KMS-11 (cell line): ENCODE data around the gene SUPT3H.

Experiments used
- H2AFZ ChIP-seq: fragments of 200-600 bp; sonication (generic); 2 replicates; pipeline ENCODE4 v1.6.1; 2016; ENCODE audit warnings: antibody characterized with exemption, mixed run types, low read depth
- H3K27ac ChIP-seq: fragments of 200-600 bp; sonication (generic); 2 replicates; pipeline ENCODE4 v1.6.1; 2016; ENCODE audit warnings: mild to moderate bottlenecking, mixed run types
- H3K27me3 ChIP-seq: fragments of 200-600 bp; sonication (generic); 2 replicates; pipeline ENCODE4 v1.6.1; 2017; ENCODE audit warnings: mild to moderate bottlenecking, low read depth, mixed run types, moderate library complexity; ENCODE audit not compliant: insufficient read depth
- H3K36me3 ChIP-seq: fragments of 200-600 bp; sonication (generic); 2 replicates; pipeline ENCODE4 v1.6.1; 2017; ENCODE audit warnings: mild to moderate bottlenecking, mixed run types; ENCODE audit not compliant: insufficient read depth
- H3K4me1 ChIP-seq: fragments of 200-600 bp; sonication (generic); 2 replicates; pipeline ENCODE4 v1.6.1; 2016; ENCODE audit warnings: mild to moderate bottlenecking, low read depth, mixed run types; ENCODE audit not compliant: poor library complexity, severe bottlenecking
- H3K4me2 ChIP-seq: fragments of 200-600 bp; sonication (generic); 2 replicates; pipeline ENCODE4 v1.7.0; 2016; ENCODE audit warnings: mild to moderate bottlenecking, mixed run types
- H3K4me3 ChIP-seq: fragments of 200-600 bp; sonication (generic); IDR thresholded peaks from 2 replicates; pipeline ENCODE4 v1.6.1; 2017; ENCODE audit warnings: low read depth, low read length, mixed read lengths; ENCODE audit not compliant: insufficient read depth
- H3K79me2 ChIP-seq: fragments of 200-600 bp; sonication (generic); 2 replicates; pipeline ENCODE4 v1.6.1; 2016; ENCODE audit warnings: low read depth, mixed run types; ENCODE audit not compliant: insufficient read depth
- H3K9ac ChIP-seq: fragments of 200-600 bp; sonication (generic); 2 replicates; pipeline ENCODE4 v1.6.1; 2016; ENCODE audit warnings: mild to moderate bottlenecking, mixed run types
- H4K20me1 ChIP-seq: fragments of 200-600 bp; sonication (generic); 2 replicates; pipeline ENCODE4 v1.6.1; 2016; ENCODE audit warnings: mild to moderate bottlenecking, mixed run types; ENCODE audit not compliant: insufficient read depth
- CTCF ChIP-seq: fragments of 200-600 bp; sonication (generic); conservative IDR thresholded peaks from 2 replicates; pipeline ENCODE4 v1.6.1; 2017; ENCODE audit warnings: low read depth, mild to moderate bottlenecking, antibody characterized with exemption, low read length, moderate library complexity, mixed read lengths

The SUPT3H gene

GRCh38 chr6:45305546-45305945 lies 72.2 kb downstream of the SUPT3H start:
- peaks cover 10% of the 10 kb centered on the region for H3K4me1 ChIP-seq

DNA sequence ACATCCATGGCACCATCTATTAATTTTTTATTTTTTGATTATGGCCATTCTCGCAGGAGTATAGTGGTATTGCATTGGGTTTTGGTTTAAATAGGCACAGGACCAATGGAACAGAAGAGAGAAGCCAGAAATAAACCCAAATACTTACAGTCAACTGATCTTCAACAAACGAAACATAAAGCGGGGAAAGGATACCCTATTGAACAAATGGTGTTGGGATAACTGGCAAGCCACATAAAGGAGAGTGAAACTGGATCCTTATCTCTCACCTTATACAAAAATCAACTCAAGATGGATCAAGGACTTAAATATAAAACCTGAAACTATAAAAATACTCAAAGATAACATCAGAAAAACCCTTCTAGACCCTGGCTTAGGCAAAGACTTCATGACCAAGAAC lies 74.9 kb downstream of the SUPT3H start:
- Histone ChIP-seq H3K79me2 (no peaks in the 10 kb centered on the region), H2AFZ (no peak overlapping the region), H3K27ac (no peak overlapping the region), H3K4me1 (peaks cover 20% of the 10 kb centered on the region), H4K20me1 (no peaks in the 10 kb centered on the region), H3K36me3 (no peaks in the 10 kb centered on the region), H3K27me3 (no peaks in the 10 kb centered on the region), H3K4me2 (no peak overlapping the region), H3K9ac (no peak overlapping the region), H3K4me3 (no peak overlapping the region)
- TF ChIP-seq CTCF: no peak

More at GRCh38 chr6:45305546-45305945, 72.2 kb downstream of the SUPT3H start:
- no peak overlapping the region for H3K4me3 ChIP-seq
- TF ChIP-seq CTCF: no peak
- H3K79me2 ChIP-seq: no peaks in the 10 kb centered on the region
- no peak overlapping the region for H3K9ac ChIP-seq
- no peak overlapping the region for H3K4me2 ChIP-seq
- H3K27ac ChIP-seq: no peak overlapping the region
- H2AFZ ChIP-seq: no peak overlapping the region
- H4K20me1 ChIP-seq: no peaks in the 10 kb centered on the region
- H3K27me3 ChIP-seq: no peaks in the 10 kb centered on the region
- H3K36me3 ChIP-seq: no peaks in the 10 kb centered on the region

- H3K79me2 ChIP-seq: no peaks in the 10 kb centered on the region
- H2AFZ ChIP-seq: no peak overlapping the region
- no peak overlapping the region for H3K27ac ChIP-seq
Observed at GRCh38 chr6:45301348-45302142, 76.2 kb downstream of the SUPT3H start.

GRCh38 chr6:45300736-45301135 lies 77.0 kb downstream of the SUPT3H start:
- Histone ChIP-seq H3K27ac (no peak overlapping the region), H3K4me3 (no peak overlapping the region), H3K36me3 (no peaks in the 10 kb centered on the region), H3K4me1 (peaks cover 20% of the 10 kb centered on the region), H3K4me2 (no peak overlapping the region), H3K79me2 (no peaks in the 10 kb centered on the region), H3K27me3 (no peaks in the 10 kb centered on the region), H2AFZ (no peak overlapping the region), H3K9ac (no peak overlapping the region), H4K20me1 (no peaks in the 10 kb centered on the region)
- TF ChIP-seq CTCF: no peak

More at GRCh38 chr6:45301348-45302142, 76.2 kb downstream of the SUPT3H start:
- no peak overlapping the region for H3K4me3 ChIP-seq
- no peaks in the 10 kb centered on the region for H4K20me1 ChIP-seq
- no peaks in the 10 kb centered on the region for H3K36me3 ChIP-seq
- no peak overlapping the region for H3K9ac ChIP-seq
- no peak for TF ChIP-seq CTCF
- H3K4me2 ChIP-seq: no peak overlapping the region; the same call in 1 of the 2 replicates
- H3K27me3 ChIP-seq: no peaks in the 10 kb centered on the region
- H3K4me1 ChIP-seq: peaks cover 20% of the 10 kb centered on the region
